GM10266 (cell line): ENCODE results near the gene AHSP.

Experiments used
- DNase-seq: peaks from one replicate; pipeline ENCODE4 v3.0.0; 2012; ENCODE audit errors: extremely low spot score
- TF ChIP-seq, protein P1 (sequence below): IDR thresholded peaks from 2 replicates; pipeline ENCODE4 v1.5.1; 2012; ENCODE audit warnings: mild to moderate bottlenecking, low read depth; ENCODE audit not compliant: control insufficient read depth, insufficient read depth; ENCODE audit errors: missing control alignments

AHSP gene

DNA sequence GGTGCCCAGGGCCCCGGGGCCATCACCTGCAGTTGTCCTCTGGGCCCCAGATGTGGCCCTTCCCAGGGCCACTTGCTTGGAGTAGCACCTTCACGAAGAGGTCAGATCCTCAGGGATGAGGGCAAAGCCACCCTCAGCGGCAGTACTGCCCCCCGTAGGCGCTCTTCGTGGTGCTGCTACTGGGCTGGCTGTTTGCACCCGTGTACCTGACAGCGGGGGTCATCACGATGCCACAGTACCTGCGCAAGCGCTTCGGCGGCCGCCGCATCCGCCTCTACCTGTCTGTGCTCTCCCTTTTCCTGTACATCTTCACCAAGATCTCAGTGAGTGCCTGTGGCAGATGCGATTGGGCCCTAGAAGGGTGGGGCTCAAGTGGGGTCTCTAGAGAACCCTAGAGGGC, 42.1 kb upstream of the AHSP start:
- TF ChIP-seq, protein P1, sequence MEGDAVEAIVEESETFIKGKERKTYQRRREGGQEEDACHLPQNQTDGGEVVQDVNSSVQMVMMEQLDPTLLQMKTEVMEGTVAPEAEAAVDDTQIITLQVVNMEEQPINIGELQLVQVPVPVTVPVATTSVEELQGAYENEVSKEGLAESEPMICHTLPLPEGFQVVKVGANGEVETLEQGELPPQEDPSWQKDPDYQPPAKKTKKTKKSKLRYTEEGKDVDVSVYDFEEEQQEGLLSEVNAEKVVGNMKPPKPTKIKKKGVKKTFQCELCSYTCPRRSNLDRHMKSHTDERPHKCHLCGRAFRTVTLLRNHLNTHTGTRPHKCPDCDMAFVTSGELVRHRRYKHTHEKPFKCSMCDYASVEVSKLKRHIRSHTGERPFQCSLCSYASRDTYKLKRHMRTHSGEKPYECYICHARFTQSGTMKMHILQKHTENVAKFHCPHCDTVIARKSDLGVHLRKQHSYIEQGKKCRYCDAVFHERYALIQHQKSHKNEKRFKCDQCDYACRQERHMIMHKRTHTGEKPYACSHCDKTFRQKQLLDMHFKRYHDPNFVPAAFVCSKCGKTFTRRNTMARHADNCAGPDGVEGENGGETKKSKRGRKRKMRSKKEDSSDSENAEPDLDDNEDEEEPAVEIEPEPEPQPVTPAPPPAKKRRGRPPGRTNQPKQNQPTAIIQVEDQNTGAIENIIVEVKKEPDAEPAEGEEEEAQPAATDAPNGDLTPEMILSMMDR, result no peak
- DNase-seq, result no peak

DNA sequence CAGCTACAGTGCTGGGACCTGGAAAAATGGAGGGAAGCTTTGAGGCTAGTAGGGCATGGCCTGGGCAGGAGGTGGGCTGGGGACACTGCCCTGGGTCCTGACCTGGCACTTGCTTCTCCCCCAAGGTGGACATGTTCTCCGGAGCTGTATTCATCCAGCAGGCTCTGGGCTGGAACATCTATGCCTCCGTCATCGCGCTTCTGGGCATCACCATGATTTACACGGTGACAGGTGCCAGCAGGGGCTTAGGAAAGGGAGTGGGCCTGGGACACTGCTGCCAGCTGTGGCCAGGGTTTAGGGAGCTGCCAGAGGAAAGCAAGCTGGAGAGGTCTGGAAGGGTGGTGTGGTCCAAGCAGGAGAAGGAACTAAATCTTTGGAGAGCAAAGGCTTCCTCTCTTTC, 41.7 kb upstream of the AHSP start:
- TF ChIP-seq, protein P1, result no peak
- no peak for DNase-seq

- DNase-seq, result no peak
- TF ChIP-seq, protein P1, result no peak
Measured at GRCh38 chr16:31487071-31487719, 40.5 kb upstream of the AHSP start.

DNA sequence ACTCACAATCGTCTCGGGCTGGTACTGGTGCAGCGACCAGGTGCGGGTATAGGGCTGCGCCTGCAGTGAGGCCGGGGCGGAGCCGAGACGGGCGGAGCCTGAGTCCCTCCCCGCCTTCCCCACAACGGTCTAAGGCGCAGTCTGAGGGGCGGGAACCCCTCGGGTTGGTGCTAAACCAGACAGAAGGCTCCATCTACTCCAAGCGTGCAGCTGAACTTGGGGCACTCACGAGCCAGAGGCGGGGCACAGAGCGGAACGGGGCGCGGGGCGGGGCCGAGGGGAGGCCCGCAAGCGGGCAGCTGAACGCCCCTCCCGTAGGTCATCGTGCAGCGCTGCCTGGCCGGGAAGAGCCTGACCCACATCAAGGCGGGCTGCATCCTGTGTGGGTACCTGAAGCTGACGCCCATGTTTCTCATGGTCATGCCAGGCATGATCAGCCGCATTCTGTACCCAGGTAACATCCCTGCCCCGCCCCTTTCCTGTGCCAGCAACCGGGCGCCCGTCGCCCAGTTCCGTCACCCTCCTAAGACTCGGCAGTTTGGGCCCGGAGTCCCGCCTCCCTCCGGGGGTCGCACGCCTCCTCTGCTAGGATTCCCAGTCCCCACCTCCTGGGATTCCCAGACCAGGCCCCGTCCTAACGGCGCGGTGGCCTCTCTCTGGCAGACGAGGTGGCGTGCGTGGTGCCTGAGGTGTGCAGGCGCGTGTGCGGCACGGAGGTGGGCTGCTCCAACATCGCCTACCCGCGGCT, 39.8 kb upstream of the AHSP start:
- peak; percentile 85 for DNase-seq

GRCh38 chr16:31488468-31489297, 39.0 kb upstream of the AHSP start:
- no peak for DNase-seq
- TF ChIP-seq, protein P1, result no peak

More for the DNA sequence above, 39.8 kb upstream of the AHSP start:
- TF ChIP-seq, protein P1, result no peak

DNA sequence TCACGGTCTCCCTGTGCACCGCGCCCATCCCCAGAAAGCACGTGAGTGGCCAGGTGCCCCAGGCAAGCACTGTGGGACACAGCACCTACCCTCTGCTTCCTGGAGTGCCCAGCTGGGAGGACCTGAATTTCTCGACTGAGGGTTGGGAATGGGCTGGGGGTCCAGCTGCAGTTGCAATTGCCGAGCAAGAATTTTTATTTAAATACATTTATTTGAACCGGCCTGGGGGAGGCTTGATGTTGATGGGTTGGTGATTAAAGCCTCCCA, 38.5 kb upstream of the AHSP start:
- TF ChIP-seq, protein P1, result no peak
- no peak for DNase-seq
